Hematopoietic multipotent progenitor cell treated with erythropoietin and hydrocortisone succinate and interleukin-3 and kit ligand, for 6 days (in vitro differentiated cells): ENCODE measurements around the gene MAP2K4.
"Not testable (repeated sequence)": the region's sequence is repeated elsewhere in the genome, so short reads cannot be mapped to it uniquely, and the experiment has no call there.

Experiments used
- DNase-seq: peaks from one replicate; pipeline ENCODE4 v3.0.0-alpha.2; 2015

Gene MAP2K4

GRCh38 chr17:12094336-12094735 is 73.7 kb downstream of the MAP2K4 start:
- DNase-seq: no peak

GRCh38 chr17:12095522-12095921 is 74.8 kb downstream of the MAP2K4 start:
- DNase-seq: no peak

GRCh38 chr17:12097326-12097725 is 76.6 kb downstream of the MAP2K4 start:
- no peak for DNase-seq

GRCh38 chr17:12098568-12098967 is 77.9 kb downstream of the MAP2K4 start:
- DNase-seq: no peak

- DNase-seq: no peak
These were observed 78.7 kb downstream of the MAP2K4 start for GRCh38 chr17:12099412-12099811.

GRCh38 chr17:12104831-12105230 is 84.2 kb downstream of the MAP2K4 start:
- DNase-seq: no peak

GRCh38 chr17:12107905-12108304 is 87.2 kb downstream of the MAP2K4 start:
- no peak for DNase-seq

GRCh38 chr17:12110906-12111305 is 90.2 kb downstream of the MAP2K4 start:
- DNase-seq: no peak

- no peak for DNase-seq
These were observed 92.5 kb downstream of the MAP2K4 start for GRCh38 chr17:12113156-12113555.

- DNase-seq: peak; percentile 5
These were observed 94.2 kb downstream of the MAP2K4 start for GRCh38 chr17:12114686-12115418.

GRCh38 chr17:12116143-12116542 is 95.5 kb downstream of the MAP2K4 start:
- no peak for DNase-seq

GRCh38 chr17:12118617-12119016 is 97.9 kb downstream of the MAP2K4 start:
- DNase-seq: no peak

GRCh38 chr17:12122075-12122474 is 101.4 kb downstream of the MAP2K4 start:
- DNase-seq: no peak

- no peak for DNase-seq
These were observed 106.5 kb downstream of the MAP2K4 start for GRCh38 chr17:12127177-12127576.

GRCh38 chr17:12127667-12128066 is 107.0 kb downstream of the MAP2K4 start:
- no peak for DNase-seq

- DNase-seq: no peak
These were observed 108.3 kb downstream of the MAP2K4 start for GRCh38 chr17:12128946-12129345.

GRCh38 chr17:12133183-12133582 is 112.5 kb downstream of the MAP2K4 start:
- no peak for DNase-seq

GRCh38 chr17:12134101-12134500 is 113.4 kb downstream of the MAP2K4 start:
- no peak for DNase-seq

GRCh38 chr17:12134587-12134986 is 113.9 kb downstream of the MAP2K4 start:
- no peak for DNase-seq

GRCh38 chr17:12136243-12136642 is 115.6 kb downstream of the MAP2K4 start:
- no peak for DNase-seq

- no peak for DNase-seq
These were observed 116.0 kb downstream of the MAP2K4 start for GRCh38 chr17:12136646-12137045.

- DNase-seq: no peak
These were observed 117.2 kb downstream of the MAP2K4 start for GRCh38 chr17:12137859-12138258.

GRCh38 chr17:12140685-12141084 is 120.0 kb downstream of the MAP2K4 start:
- no peak for DNase-seq

- not testable (repeated sequence) for DNase-seq
These were observed 141.5 kb downstream of the MAP2K4 start for GRCh38 chr17:12162187-12162586.

- no peak for DNase-seq
These were observed 143.4 kb downstream of the MAP2K4 start for GRCh38 chr17:12164085-12164484.
